GM18526 (cell line): ENCODE data around the gene PLCL2.

Experiments
- POLR2A ChIP-seq: IDR thresholded peaks from 3 replicates; pipeline ENCODE4 v1.6.1; 2011; ENCODE audit not compliant: insufficient read length; ENCODE audit errors: extremely low read depth

Gene PLCL2

DNA sequence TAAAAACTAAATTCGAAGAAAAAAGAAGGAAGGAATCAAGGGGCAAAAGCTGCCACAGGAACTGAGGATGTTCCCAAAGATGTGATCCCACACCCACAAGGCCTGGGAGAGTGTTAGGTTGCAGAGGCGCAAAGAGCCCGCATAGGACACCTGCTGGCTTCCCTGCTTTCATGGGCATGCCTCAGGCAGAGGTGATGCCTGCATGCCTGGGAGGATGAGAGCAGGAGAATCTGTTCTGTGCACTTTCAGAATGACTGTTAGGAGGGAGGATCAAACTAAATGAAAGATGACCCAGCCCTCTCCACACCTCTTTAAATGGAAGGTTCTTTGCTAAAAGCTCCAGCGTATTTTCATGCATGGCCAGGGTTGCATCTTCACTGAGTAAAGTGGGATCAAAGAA is 162.4 kb downstream of the PLCL2 start:
- TF ChIP-seq POLR2A = no peak

DNA sequence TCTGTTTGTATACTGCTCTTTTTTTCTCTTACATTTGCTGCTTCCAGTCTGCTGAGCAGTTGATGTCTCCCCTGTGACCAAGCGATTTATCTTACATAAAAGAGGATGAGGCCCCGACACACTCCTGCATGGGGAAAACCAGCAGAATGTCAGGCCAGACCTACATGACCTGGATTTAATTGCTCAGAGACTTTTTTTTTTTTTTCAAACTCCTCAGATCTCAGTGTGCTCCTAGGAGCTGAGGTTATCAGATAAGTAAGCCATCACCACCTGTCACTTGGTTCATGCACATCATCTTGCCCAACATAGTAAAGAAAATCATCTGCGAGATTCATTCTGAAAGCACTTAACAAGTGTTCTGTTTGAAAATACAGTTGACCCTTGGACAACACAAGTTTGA is 163.1 kb downstream of the PLCL2 start:
- TF ChIP-seq POLR2A = no peak

DNA sequence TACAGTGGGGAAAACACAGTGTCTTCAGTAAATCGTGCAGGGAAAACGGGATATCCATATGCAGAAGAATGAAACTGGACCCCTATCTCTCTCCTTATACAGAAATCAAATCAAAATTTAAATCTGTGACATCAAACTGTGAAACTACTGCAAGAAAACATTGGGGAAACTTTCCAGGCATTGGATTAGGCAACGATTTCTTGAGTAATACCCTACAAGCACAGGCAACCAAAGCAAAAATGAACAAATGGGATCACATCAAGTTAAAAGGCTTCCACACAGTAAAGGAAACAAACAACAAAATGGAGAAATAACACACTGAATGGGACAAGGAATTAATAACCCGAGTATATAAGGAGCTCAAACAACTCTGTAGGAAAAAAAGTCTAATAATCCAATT is 165.3 kb downstream of the PLCL2 start:
- no peak for TF ChIP-seq POLR2A

DNA sequence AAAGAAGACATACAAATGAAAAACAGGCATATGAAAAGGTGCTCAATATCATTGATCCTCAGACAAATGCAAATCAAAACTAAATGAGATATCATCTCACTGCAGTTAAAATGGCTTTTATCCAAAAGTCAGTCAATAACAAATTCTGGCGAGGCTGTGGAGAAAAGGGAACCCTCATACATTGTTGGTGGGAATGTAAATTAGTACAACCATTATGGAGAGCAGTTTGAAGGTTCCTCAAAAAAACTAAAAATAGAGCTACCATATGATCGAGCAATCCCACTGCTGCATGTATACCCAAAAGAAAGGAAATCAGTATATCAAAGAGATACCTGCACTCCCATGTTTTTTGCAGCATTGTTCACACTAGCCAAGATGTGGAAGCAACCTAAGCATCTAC is 165.8 kb downstream of the PLCL2 start:
- TF ChIP-seq POLR2A = no peak

DNA sequence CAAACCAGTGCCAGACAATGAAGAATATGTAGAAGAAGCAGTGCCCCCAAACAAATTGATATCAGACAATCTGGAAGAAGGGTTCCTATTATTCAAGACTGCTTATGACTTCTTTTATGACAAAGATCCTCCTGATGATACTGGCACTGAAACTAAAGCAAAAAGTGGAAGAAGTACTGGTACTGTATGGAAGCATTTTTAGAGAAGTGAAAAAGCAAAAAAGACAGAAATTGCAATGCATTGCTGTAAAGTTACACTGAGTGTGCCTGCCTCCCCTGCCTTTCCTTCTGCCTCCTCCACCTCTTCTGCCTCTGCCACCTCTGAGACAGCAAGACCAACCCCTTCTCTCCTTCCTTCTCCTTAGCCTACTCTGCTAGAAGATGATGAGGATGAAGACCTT is 167.6 kb downstream of the PLCL2 start:
- TF ChIP-seq POLR2A = no peak

DNA sequence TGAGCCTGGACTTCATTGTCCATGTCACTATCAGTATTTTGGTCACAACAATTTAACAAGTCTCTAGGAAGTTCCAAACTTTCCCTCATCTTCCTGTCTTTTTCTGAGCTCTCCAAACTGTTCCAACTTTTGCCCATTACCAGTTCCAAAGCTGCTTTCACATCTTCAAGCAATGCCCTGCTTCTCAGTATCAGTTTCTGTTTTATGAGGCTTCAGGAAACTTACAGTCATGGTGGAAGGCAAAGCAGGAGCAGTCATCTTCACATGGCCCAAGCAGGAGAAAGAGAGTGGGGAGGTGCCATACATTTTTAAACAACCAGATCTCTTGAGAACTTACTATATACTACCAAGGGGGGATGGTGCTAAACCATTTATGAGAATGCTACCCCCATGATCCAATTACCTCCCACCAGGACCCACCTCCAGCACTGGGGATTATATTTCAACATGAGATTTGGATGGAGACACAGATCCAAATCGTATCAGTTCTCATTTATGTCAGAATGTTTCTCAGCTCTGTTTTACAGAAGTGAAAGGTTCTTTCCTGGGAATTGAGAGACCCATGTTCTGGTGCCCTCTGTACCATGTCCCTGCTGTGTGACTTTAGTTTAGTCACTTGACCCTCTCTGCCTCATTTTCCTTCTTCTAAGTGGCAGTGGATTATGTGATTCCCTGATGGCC is 169.7 kb downstream of the PLCL2 start:
- TF ChIP-seq POLR2A = no peak

DNA sequence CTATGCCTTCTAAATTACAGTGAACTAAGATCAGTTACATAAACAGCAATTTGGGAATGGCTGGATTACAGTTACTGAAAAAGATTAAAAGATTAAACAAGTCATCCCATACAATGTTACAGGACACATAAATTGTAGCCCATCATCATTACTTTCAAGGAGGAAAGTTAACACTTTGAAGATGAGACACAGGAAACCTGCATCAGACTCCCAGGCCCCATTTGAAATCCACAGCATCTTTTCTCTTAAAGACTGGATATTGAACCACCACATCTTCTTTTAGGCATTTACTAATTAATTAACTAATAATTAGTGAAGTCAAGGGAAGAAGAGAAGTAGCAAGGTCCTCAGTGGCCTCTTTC is 170.2 kb downstream of the PLCL2 start:
- no peak for TF ChIP-seq POLR2A

DNA sequence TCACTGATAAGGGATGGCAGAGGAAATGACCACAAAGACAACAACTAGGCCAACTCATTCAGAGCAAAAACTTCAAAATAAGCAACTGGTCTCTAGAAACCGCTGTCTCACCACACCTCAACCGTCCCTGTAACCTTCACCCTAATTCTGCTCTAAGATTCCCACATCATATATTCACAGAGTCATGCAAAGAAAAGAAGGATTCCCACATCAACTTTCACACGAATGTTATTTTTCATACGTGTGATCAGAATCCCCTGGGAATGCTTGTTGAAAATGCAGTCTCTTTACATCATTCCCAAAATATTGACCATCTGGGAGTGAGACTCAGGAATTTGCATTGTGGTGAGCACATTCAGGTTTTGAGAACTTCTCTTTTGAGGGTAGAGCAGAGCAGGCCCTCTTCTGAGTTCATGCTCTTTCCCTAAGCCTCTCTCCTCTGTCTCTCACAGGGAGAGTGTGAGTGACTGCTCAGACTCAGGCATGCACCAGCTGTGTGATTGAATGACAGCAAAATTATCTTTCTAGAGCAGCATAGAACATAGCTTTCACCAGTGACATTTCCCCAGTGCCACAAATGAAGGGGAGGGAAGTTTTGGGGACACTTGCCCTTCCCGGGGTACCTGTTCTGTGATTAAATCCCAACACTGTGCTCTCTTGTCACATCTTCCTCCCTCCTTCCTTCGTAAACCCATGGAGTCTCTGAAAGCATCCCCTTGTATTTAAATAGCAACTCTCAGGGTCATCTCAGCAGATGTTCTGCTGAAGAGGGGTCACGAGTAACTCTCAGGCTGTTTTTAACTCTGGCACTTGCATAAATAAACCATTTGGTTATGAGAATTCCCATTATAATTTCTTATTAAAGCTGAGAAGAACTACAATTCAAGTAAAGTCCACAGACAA is 170.9 kb downstream of the PLCL2 start:
- TF ChIP-seq POLR2A = no peak

DNA sequence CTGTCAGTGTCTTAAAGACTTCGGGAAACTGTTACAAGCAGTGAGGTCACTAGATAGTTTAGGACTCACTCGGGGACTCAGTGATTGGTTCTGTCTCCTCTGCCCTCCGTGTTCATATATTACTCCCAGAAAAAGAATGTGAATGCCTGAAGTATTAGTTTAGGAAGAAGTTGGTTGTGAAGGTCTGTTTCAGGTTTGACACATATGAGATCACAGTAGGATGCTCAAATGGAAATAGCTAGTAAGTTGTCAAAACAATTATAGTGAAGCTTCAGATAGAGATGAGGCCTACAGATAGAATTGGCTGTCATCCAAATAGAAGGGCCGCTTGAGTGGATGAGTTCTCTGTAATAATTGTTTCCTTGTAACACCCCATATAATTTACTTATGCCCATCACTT is 172.6 kb downstream of the PLCL2 start:
- TF ChIP-seq POLR2A = no peak

DNA sequence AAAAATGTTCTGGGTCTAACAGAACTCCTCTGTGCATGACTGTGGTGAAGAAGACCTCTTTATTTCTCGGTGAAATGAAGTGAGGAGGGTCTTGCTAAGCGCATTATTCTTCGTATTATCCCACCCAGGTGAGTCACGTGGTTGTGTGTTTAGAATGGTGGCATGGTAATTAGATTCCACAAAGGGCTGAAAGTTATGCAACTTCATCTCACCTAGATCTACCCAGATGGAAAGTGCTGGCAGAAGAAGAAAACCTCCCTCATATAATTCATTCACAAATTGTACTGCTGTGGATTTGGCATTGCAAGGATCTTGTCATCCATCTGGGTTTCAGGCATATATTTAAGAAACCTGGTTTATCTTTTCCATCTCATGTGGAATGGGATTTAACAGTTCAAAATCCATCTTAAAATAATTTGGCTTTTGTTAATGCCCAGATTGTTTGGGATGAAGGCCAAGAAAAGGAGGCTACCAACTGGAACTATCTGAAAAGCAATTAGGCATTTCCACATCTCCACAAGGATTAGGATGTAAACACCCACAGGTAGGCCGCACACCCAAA is 175.3 kb downstream of the PLCL2 start:
- TF ChIP-seq POLR2A = no peak

DNA sequence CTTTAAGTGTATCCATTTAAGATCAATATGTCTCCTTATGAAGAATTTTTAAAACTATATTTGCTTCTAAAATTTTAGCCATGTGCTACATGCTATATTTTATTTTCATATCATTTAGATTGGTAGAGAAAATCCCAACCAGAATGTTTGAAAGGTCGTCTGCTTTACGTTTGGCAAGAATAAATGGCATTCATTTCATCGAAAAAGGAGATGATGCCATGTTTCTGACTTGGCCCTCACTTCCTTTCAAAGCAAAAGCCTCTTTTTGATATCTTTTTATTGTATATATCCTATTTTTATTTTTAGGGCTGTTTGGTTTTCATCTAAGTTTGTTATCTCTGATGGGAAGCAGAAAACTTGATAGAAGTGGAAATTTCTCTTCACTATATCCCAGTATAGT is 176.2 kb downstream of the PLCL2 start:
- TF ChIP-seq POLR2A = no peak

DNA sequence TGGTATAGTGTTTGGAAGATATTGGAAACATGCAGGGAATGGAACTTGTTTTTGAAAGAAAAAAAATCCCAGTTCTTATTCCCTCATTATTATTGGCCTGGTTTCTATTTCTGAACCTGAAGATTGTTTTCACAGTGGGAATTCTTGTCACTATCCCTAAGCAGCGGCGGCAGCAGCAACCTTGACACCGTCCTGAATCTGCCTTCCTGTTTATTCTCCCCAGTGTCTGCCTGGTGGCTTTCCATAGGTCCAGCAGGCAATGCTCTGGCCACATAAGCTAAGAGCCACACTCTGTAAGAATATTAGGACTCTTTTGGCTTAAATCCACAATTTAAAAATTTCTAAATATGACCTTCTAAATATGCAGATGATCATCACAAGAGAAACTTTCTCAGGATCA is 178.0 kb downstream of the PLCL2 start:
- TF ChIP-seq POLR2A = no peak

DNA sequence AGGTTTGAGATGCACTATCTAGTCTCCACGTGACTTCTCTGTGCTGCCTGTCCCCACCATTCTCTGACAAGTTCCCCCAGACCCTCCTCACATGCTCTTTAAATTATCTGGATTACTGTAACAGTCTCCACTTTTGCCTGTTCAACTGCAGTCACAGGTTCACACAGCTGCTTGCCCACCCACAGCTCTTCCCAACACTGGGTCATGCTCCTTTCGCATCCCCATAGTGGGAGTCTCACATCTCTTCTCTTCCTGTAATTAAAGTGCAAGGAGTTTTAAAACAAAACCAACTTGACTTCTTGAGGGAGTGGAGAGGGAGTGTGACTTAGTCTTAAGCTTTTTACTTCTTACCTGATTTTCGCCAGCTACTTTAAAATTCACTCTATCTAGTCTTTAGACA is 178.8 kb downstream of the PLCL2 start:
- TF ChIP-seq POLR2A = no peak

DNA sequence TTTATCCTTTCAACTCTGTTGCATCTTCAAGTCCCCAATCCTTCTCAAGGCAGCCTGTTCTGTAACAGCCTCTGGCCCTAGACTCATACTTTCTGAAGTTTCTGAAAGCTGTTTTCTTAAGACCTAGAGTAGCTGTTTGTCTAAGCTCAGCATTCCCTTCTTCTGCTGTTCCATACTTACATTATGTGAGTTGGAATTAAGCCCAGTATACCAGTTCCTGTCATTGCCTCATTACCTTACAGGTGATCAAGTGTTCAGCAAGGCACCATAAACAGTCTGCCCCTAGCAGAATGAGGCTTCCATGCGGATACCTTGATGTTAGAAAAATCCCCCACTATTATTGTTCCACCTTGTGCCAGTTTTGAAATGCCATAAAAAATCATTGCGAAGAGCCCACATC is 180.6 kb downstream of the PLCL2 start:
- TF ChIP-seq POLR2A = no peak

DNA sequence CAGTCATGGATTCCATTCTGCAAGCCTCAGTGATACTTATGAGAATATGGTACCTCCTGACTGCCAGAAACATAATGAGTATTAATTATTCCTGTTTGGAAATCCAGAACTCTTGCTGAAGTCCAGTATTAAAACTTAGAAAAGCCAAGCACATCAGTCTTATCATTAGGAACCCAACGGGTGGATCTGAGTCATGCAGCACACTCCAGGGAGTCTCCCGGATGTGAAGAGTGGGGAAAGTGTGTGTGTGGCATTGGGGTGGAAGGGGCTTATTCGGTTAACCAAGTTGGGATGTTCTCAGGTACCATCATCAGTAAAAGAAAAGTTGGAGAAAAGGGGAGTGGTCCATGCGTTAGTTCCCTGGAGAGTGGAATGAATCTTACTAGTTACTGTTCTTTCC is 181.1 kb downstream of the PLCL2 start:
- TF ChIP-seq POLR2A = no peak

DNA sequence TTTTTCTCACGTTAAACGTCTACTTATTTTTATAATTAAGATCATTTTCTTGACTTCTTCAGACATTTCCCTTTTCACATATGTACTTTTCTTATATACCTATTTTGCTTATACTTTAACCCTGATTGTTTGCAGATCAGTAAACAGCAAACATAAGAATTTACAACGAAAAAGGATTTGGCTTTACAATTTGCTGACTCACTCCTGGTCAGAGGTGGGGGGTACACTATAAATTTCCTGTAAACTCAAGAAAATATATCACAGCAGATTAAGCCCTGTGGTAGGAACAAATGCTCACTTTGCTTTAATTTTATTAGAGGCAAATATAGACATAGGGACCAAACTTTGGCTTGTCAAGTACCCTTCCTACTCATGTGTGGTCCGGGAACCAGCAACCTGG is 185.0 kb downstream of the PLCL2 start:
- TF ChIP-seq POLR2A = no peak
